ENCODE measurements around the gene TBC1D17.

- TF ChIP-seq CTCF (IDR thresholded peaks at IDR 0.05) (no peak), POLR2AphosphoS5 (IDR thresholded peaks at IDR 0.05) (no peak), POLR2A (IDR thresholded peaks at IDR 0.05) (no peak), EP300 (IDR thresholded peaks at IDR 0.05) (no peak)
Observed at GRCh38 chr19:49918089-49918488, 40.6 kb downstream of the TBC1D17 start.

Measured in stomach (tissue), 4 donors.